ENCODE results near the gene BRINP2. TPM values are rescaled to one million over a fixed set of nuclear protein-coding genes. Genes with fewer than 3 reads are reported as not detected.

Gene BRINP2
- total and polyA plus RNA-seq, 4 donors, result 0.05 to 0.75 (median 0.36) TPM

DNA sequence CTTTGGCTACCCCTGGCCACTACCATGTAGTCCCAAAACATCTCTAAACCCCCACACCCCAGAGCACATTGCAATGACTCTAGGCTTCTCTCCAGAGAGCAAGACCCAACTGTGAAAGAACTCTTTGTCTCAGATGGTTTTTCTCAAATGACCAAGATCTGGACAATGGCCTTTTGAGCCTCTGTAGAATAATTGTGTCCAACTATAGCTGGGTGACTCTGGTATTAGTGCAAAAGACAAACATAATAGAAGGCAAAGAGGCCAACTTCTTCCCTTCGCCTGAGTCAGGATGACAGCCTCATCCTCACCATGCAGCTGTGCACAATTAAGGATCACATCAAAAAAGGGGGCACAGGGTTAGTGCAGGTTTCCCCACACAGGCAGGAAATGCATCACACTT lies 139.6 kb downstream of the BRINP2 start:
- no peaks in the 10 kb centered on the region for H3K36me3 ChIP-seq (ENCODE audit: control insufficient read depth in 4 of 4, insufficient read depth in 3 of 4, low read depth in 1 of 4, low read length in 3 of 4)
- no peaks in the 10 kb centered on the region for H3K9me3 ChIP-seq (ENCODE audit: control insufficient read depth in 4 of 4, low read length in 3 of 4)
- H3K27me3 ChIP-seq (ENCODE audit: control insufficient read depth in 4 of 4, insufficient read depth in 4 of 4, low read length in 3 of 4), result no peaks in the 10 kb centered on the region
- no peaks in the 10 kb centered on the region for H3K4me1 ChIP-seq (ENCODE audit: control insufficient read depth in 4 of 4, insufficient read depth in 4 of 4, low read length in 3 of 4)
- TF ChIP-seq GABPA (IDR thresholded peaks at IDR 0.05 in 1 of 2, conservative IDR thresholded peaks at IDR 0.05 in 1 of 2) (no peak), FOXA2 (IDR thresholded peaks at IDR 0.05) (no peak), JUND (IDR thresholded peaks at IDR 0.05) (no peak), FOXA1 (IDR thresholded peaks at IDR 0.05) (no peak), NR2F2 (IDR thresholded peaks at IDR 0.05) (no peak), RAD21 (IDR thresholded peaks at IDR 0.05) (no peak), SP1 (IDR thresholded peaks at IDR 0.05) (no peak), EGR1 (IDR thresholded peaks at IDR 0.05; ENCODE audit: low read depth in 2 of 2) (no peak), TAF1 (conservative IDR thresholded peaks at IDR 0.05) (no peak), RXRA (IDR thresholded peaks at IDR 0.05) (no peak)
- TF ChIP-seq, protein P1, sequence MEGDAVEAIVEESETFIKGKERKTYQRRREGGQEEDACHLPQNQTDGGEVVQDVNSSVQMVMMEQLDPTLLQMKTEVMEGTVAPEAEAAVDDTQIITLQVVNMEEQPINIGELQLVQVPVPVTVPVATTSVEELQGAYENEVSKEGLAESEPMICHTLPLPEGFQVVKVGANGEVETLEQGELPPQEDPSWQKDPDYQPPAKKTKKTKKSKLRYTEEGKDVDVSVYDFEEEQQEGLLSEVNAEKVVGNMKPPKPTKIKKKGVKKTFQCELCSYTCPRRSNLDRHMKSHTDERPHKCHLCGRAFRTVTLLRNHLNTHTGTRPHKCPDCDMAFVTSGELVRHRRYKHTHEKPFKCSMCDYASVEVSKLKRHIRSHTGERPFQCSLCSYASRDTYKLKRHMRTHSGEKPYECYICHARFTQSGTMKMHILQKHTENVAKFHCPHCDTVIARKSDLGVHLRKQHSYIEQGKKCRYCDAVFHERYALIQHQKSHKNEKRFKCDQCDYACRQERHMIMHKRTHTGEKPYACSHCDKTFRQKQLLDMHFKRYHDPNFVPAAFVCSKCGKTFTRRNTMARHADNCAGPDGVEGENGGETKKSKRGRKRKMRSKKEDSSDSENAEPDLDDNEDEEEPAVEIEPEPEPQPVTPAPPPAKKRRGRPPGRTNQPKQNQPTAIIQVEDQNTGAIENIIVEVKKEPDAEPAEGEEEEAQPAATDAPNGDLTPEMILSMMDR (IDR thresholded peaks at IDR 0.05; ENCODE audit: low read depth, low read length, missing input control), result no peak
- TF ChIP-seq, protein P2, sequence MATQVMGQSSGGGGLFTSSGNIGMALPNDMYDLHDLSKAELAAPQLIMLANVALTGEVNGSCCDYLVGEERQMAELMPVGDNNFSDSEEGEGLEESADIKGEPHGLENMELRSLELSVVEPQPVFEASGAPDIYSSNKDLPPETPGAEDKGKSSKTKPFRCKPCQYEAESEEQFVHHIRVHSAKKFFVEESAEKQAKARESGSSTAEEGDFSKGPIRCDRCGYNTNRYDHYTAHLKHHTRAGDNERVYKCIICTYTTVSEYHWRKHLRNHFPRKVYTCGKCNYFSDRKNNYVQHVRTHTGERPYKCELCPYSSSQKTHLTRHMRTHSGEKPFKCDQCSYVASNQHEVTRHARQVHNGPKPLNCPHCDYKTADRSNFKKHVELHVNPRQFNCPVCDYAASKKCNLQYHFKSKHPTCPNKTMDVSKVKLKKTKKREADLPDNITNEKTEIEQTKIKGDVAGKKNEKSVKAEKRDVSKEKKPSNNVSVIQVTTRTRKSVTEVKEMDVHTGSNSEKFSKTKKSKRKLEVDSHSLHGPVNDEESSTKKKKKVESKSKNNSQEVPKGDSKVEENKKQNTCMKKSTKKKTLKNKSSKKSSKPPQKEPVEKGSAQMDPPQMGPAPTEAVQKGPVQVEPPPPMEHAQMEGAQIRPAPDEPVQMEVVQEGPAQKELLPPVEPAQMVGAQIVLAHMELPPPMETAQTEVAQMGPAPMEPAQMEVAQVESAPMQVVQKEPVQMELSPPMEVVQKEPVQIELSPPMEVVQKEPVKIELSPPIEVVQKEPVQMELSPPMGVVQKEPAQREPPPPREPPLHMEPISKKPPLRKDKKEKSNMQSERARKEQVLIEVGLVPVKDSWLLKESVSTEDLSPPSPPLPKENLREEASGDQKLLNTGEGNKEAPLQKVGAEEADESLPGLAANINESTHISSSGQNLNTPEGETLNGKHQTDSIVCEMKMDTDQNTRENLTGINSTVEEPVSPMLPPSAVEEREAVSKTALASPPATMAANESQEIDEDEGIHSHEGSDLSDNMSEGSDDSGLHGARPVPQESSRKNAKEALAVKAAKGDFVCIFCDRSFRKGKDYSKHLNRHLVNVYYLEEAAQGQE (IDR thresholded peaks at IDR 0.05), result no peak
- no peak overlapping the region for H3K4me3 ChIP-seq (ENCODE audit: low read depth in 1 of 3, low read length in 3 of 3)
- H3K9ac ChIP-seq (ENCODE audit: low read depth in 1 of 2, low read length in 2 of 2), result no peak overlapping the region
- DNase-seq (ENCODE audit: low spot score), result no peak
- WGBS, result 85% methylated on average over 1 of the region's 1 CpG
- no peak overlapping the region for H3K27ac ChIP-seq (ENCODE audit: low read depth in 1 of 2, low read length in 2 of 2)

DNA sequence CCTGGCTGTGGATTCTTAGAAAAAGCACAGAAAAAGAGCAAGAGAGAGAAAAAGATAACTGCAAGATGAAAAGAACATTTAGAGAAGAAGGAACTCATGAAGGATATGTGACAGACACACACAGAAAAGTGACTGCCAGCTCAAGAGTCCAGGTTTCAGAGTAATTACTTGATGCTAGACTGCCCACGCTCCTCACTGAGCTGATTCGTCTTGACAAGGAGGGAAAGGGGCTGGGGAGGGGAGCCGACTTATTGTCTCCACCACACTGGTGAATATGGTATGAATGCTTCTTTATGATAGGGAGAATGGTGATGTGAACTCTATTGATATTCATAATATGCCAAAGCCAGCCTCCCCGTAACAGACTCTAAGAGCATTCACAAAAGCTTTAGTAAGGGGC lies 140.4 kb downstream of the BRINP2 start:
- no peaks in the 10 kb centered on the region for H3K27me3 ChIP-seq (ENCODE audit: control insufficient read depth in 4 of 4, insufficient read depth in 4 of 4, low read length in 3 of 4)
- TF ChIP-seq YY1 (IDR thresholded peaks at IDR 0.05) (no peak), SP1 (IDR thresholded peaks at IDR 0.05) (no peak), HNF4G (IDR thresholded peaks at IDR 0.05) (no peak), FOXA2 (IDR thresholded peaks at IDR 0.05) (no peak), NR2F2 (IDR thresholded peaks at IDR 0.05) (no peak), HNF4A (conservative IDR thresholded peaks at IDR 0.05) (no peak)
- TF ChIP-seq, protein P3, sequence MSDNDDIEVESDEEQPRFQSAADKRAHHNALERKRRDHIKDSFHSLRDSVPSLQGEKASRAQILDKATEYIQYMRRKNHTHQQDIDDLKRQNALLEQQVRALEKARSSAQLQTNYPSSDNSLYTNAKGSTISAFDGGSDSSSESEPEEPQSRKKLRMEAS (IDR thresholded peaks at IDR 0.05), result no peak
- no peaks in the 10 kb centered on the region for H3K4me1 ChIP-seq (ENCODE audit: control insufficient read depth in 4 of 4, insufficient read depth in 4 of 4, low read length in 3 of 4)

More for the DNA sequence above, 140.4 kb downstream of the BRINP2 start:
- no peak overlapping the region for H3K9ac ChIP-seq (ENCODE audit: low read depth in 1 of 2, low read length in 2 of 2)
- H3K36me3 ChIP-seq (ENCODE audit: control insufficient read depth in 4 of 4, insufficient read depth in 3 of 4, low read depth in 1 of 4, low read length in 3 of 4), result no peaks in the 10 kb centered on the region
- H3K27ac ChIP-seq (ENCODE audit: low read depth in 1 of 2, low read length in 2 of 2), result no peak overlapping the region
- no peak overlapping the region for H3K4me3 ChIP-seq (ENCODE audit: low read depth in 1 of 3, low read length in 3 of 3)
- WGBS, result 75% methylated on average over 4 of the region's 4 CpGs
- no peak for DNase-seq (ENCODE audit: low spot score)
- no peaks in the 10 kb centered on the region for H3K9me3 ChIP-seq (ENCODE audit: control insufficient read depth in 4 of 4, low read length in 3 of 4)
